H1 (cell line): ENCODE results near the gene TRIM67. TPM values are rescaled to one million over a fixed set of nuclear protein-coding genes. Genes with fewer than 3 reads are reported as not detected.

Experiments
- CTCF ChIA-PET: fragments of 300-600 bp; sonication (Branson Sonifier 250); formaldehyde crosslinking; loops from one replicate; lab custom pipeline; 2021; ENCODE audit not compliant: partially characterized antibody; lab: Charles Lee
- POLR2A ChIA-PET: fragments of 300-600 bp; sonication (Branson Sonifier 250); formaldehyde crosslinking; loops from one replicate; lab custom pipeline; 2021; ENCODE audit warnings: inconsistent platforms; ENCODE audit not compliant: partially characterized antibody; lab: Charles Lee
- DNase-seq, 2 experiments: peaks; one replicate each; pipeline versions ENCODE4 v3.0.0 to v3.0.0-alpha.2; 2010 to 2022; ENCODE audit warnings: low spot score in 2 of 2, low read depth in 1 of 2, mixed read lengths in 1 of 2
- FAIRE-seq: peaks from 2 replicates; lab custom pipeline; 2011; peaks lifted over from hg19 to GRCh38; lab: Jason Lieb, UNC
- H2AFZ ChIP-seq: 2 replicates; pipeline ENCODE4 v1.8.1; 2012; ENCODE audit warnings: low read length, inconsistent platforms
- H2AK5ac ChIP-seq: 2 replicates; pipeline ENCODE4 v1.6.1; 2013; ENCODE audit warnings: low read depth, low read length
- H2BK120ac ChIP-seq: replicated peaks from 2 replicates; pipeline ENCODE3; 2013; ENCODE audit warnings: low read depth, low read length, inconsistent platforms
- H2BK12ac ChIP-seq: 2 replicates; pipeline ENCODE4 v1.6.1; 2013; ENCODE audit warnings: low read depth, low read length
- H2BK15ac ChIP-seq: 2 replicates; pipeline ENCODE4 v1.6.1; 2013; ENCODE audit warnings: low read length
- H2BK20ac ChIP-seq: 2 replicates; pipeline ENCODE4 v1.6.1; 2013; ENCODE audit warnings: low read length
- H2BK5ac ChIP-seq: 2 replicates; pipeline ENCODE4 v1.6.1; 2013; ENCODE audit warnings: low read depth, low read length
- H3K14ac ChIP-seq: 2 replicates; pipeline ENCODE4 v1.6.1; 2013; ENCODE audit warnings: inconsistent platforms; ENCODE audit not compliant: insufficient read length
- H3K18ac ChIP-seq: 2 replicates; pipeline ENCODE4 v1.6.1; 2013; ENCODE audit warnings: low read length; ENCODE audit errors: extremely low read depth
- H3K23ac ChIP-seq: 2 replicates; pipeline ENCODE4 v1.6.1; 2013; ENCODE audit warnings: inconsistent platforms; ENCODE audit not compliant: insufficient read length
- H3K23me2 ChIP-seq: 2 replicates; pipeline ENCODE4 v1.6.1; 2013; ENCODE audit warnings: low read depth, low read length
- H3K27ac ChIP-seq: 2 replicates; pipeline ENCODE4 v1.6.1; 2011; ENCODE audit warnings: low read depth, low read length, inconsistent platforms
- H3K27me3 ChIP-seq, 4 experiments: replicated peaks in 1 of 4; 1 replicate in 1 of 4; 2 replicates in 3 of 4; pipeline versions ENCODE4 v1.6.1 to v1.8.1; 2011 to 2013; ENCODE audit warnings: low read length in 3 of 4, mild to moderate bottlenecking in 3 of 4, inconsistent platforms in 2 of 4, mixed read lengths in 2 of 4, moderate library complexity in 1 of 4; ENCODE audit not compliant: control insufficient read depth in 3 of 4, insufficient read depth in 3 of 4; ENCODE audit errors: extremely low read depth in 1 of 4
- H3K36me3 ChIP-seq, 4 experiments: 2 replicates each; pipeline versions ENCODE4 v1.6.1 to v1.8.1; 2011 to 2013; ENCODE audit warnings: mild to moderate bottlenecking in 4 of 4, low read length in 3 of 4, moderate library complexity in 2 of 4, control low read depth in 1 of 4, inconsistent platforms in 1 of 4; ENCODE audit not compliant: insufficient read depth in 4 of 4, control insufficient read depth in 2 of 4
- H3K4ac ChIP-seq: replicated peaks from 2 replicates; pipeline ENCODE3; 2013; ENCODE audit warnings: low read length, low read depth, mixed read lengths, inconsistent platforms; ENCODE audit not compliant: insufficient read length
- H3K4me1 ChIP-seq, 4 experiments: replicated peaks in 1 of 4; 1 replicate in 1 of 4; 2 replicates in 3 of 4; pipeline versions ENCODE4 v1.6.1 to v1.8.1; 2011 to 2013; ENCODE audit warnings: low read length in 3 of 4, inconsistent platforms in 2 of 4, mixed read lengths in 1 of 4; ENCODE audit not compliant: insufficient read depth in 4 of 4, control insufficient read depth in 3 of 4
- H3K4me2 ChIP-seq, 2 experiments: 2 replicates each; pipeline versions ENCODE4 v1.6.1 to v1.8.1; 2011 to 2013; ENCODE audit warnings: low read depth in 2 of 2, low read length in 2 of 2, control low read depth in 1 of 2, inconsistent platforms in 1 of 2, mild to moderate bottlenecking in 1 of 2; ENCODE audit not compliant: insufficient read depth in 1 of 2
- H3K4me3 ChIP-seq, 4 experiments: fragments of 200-600, 300-600 bp in 1 of 4; sonication (generic), shearing (Covaris generic), sonication (Bioruptor Twin) in 1 of 4; 2 replicates each; pipeline versions ENCODE4 v1.5.1 to v1.8.1; 2011 to 2016; ENCODE audit warnings: low read length in 4 of 4, low read depth in 3 of 4, control low read depth in 2 of 4, inconsistent platforms in 2 of 4, mild to moderate bottlenecking in 2 of 4, mixed read lengths in 1 of 4, moderate library complexity in 1 of 4; ENCODE audit not compliant: insufficient read depth in 2 of 4; ENCODE audit errors: extremely low read depth in 1 of 4
- H3K56ac ChIP-seq: replicated peaks from 2 replicates; pipeline ENCODE3; 2013; ENCODE audit warnings: low read depth, mild to moderate bottlenecking, mixed read lengths, low read length, inconsistent platforms; ENCODE audit not compliant: insufficient read length
- H3K79me1 ChIP-seq: 2 replicates; pipeline ENCODE4 v1.6.1; 2013; ENCODE audit warnings: low read depth, low read length, control low read depth
- H3K79me2 ChIP-seq, 2 experiments: 2 replicates each; pipeline versions ENCODE4 v1.6.1 to v1.8.1; 2012 to 2013; ENCODE audit warnings: low read length in 2 of 2, mild to moderate bottlenecking in 2 of 2, inconsistent platforms in 1 of 2; ENCODE audit not compliant: insufficient read depth in 2 of 2, control insufficient read depth in 1 of 2
- H3K9ac ChIP-seq, 4 experiments: replicated peaks in 1 of 4; 1 replicate in 1 of 4; 2 replicates in 3 of 4; pipeline versions ENCODE4 v1.6.1 to v1.8.1; 2011 to 2013; ENCODE audit warnings: low read depth in 3 of 4, low read length in 3 of 4, control low read depth in 2 of 4, mild to moderate bottlenecking in 2 of 4, moderate library complexity in 2 of 4, inconsistent platforms in 1 of 4; ENCODE audit errors: extremely low read depth in 1 of 4
- H3K9me3 ChIP-seq, 2 experiments: 2 replicates each; pipeline versions ENCODE4 v1.6.1 to v1.8.1; 2012 to 2013; ENCODE audit warnings: mild to moderate bottlenecking in 2 of 2, moderate library complexity in 2 of 2, control low read depth in 1 of 2, inconsistent platforms in 1 of 2, low read depth in 1 of 2, low read length in 1 of 2, mixed read lengths in 1 of 2; ENCODE audit not compliant: insufficient read depth in 2 of 2
- H4K20me1 ChIP-seq, 2 experiments: replicated peaks in 1 of 2; 2 replicates each; pipeline versions ENCODE3 to v1.8.1; 2011 to 2013; ENCODE audit warnings: inconsistent platforms in 2 of 2, low read length in 2 of 2, mild to moderate bottlenecking in 1 of 2; ENCODE audit not compliant: insufficient read depth in 2 of 2, control insufficient read depth in 1 of 2
- H4K5ac ChIP-seq: 2 replicates; pipeline ENCODE4 v1.6.1; 2013; ENCODE audit warnings: low read length, low read depth, mixed read lengths, inconsistent platforms; ENCODE audit not compliant: insufficient read length
- H4K8ac ChIP-seq: 2 replicates; pipeline ENCODE4 v1.8.0; 2013; ENCODE audit warnings: mild to moderate bottlenecking, moderate library complexity, low read length, inconsistent platforms; ENCODE audit not compliant: insufficient read depth; ENCODE audit errors: extremely low read depth
- H4K91ac ChIP-seq: replicated peaks from 2 replicates; pipeline ENCODE3; 2013; ENCODE audit warnings: low read length, mixed read lengths, inconsistent platforms; ENCODE audit not compliant: insufficient read length
- CREB1 ChIP-seq: IDR thresholded peaks from 2 replicates; pipeline ENCODE4 v1.6.1; 2012; ENCODE audit warnings: inconsistent platforms
- JUN ChIP-seq: IDR thresholded peaks from 2 replicates; pipeline ENCODE4 v1.6.1; 2011; ENCODE audit warnings: low read depth, mild to moderate bottlenecking, improper control_type of control experiment, low read length
- KDM5A ChIP-seq: fragments of 200-600 bp; IDR thresholded peaks from 2 replicates; pipeline ENCODE4 v1.7.1; 2012; ENCODE audit warnings: mild to moderate bottlenecking, low read length, inconsistent platforms, mixed read lengths
- RNF2 ChIP-seq: fragments of 200-900, 300-1000 bp; sonication (generic); IDR thresholded peaks from 2 replicates; pipeline ENCODE4 v1.7.1; 2016; ENCODE audit warnings: borderline replicate concordance, low read depth, mild to moderate bottlenecking, antibody characterized with exemption, low read length; ENCODE audit not compliant: poor library complexity, severe bottlenecking; ENCODE audit errors: missing control alignments
- SP1 ChIP-seq: IDR thresholded peaks from 2 replicates; pipeline ENCODE4 v1.6.1; 2011; ENCODE audit warnings: low read depth, low read length
- WGBS, 2 experiments: shearing (Covaris generic) in 1 of 2; methylation state at CpG; one replicate each; pipeline versions ENCODE4 v1.1.6 to v1.1.7; 2013 to 2015; ENCODE audit warnings: low lambda C conversion rate in 2 of 2, mixed read lengths in 2 of 2, inconsistent platforms in 1 of 2, low coverage in 1 of 2, missing lambda C conversion rate in 1 of 2; ENCODE audit not compliant: insufficient replicate concordance in 2 of 2, insufficient coverage in 1 of 2, insufficient read length in 1 of 2; ENCODE audit errors: extremely low coverage in 1 of 2, missing lambda C conversion rate in 1 of 2; 5-methylcytosine and 5-hydroxymethylcytosine counted together
- polyA plus RNA-seq, 7 experiments: library from polyadenylated mRNA; depleted of rRNA in 3 of 7; stranded (reverse) in 5 of 7; unstranded in 2 of 7; fragments of >200 nt in 5 of 7; fragments of 200-250 nt in 2 of 7; gene quantifications; 1 replicate in 5 of 7; 2 replicates in 1 of 7; 4 replicates in 1 of 7; pipeline versions ENCODE4 v1.2.1 to v1.2.3, GENCODE V29; 2011 to 2013; ENCODE audit warnings: missing spikeins in 2 of 7, mixed read lengths in 2 of 7
- total RNA-seq: library from RNA; stranded (reverse); fragmentation: NEBNext Ultra II Directional; extraction: Animal tissue kit (Norgen Biotek cat#: 25700); gene quantifications from 2 replicates; pipeline ENCODE4 v1.2.1, GENCODE V29; 2021

The TRIM67 gene
- total and polyA plus RNA-seq, 2 of the 8 experiments (the other 6 are each of a cell fraction or from before 2014, with no cell fraction given): under 0.01 TPM; not detected in 1

GRCh38 chr1:231125972-231126580 lies 35.8 kb upstream of the TRIM67 start:
- Histone ChIP-seq H2AFZ (no peak overlapping the region), H2AK5ac (no peak overlapping the region), H3K27me3 (no peaks in the 10 kb centered on the region; a peak in 1 of 7 replicates), H3K36me3 (no peaks in the 10 kb centered on the region), H3K4me2 (no peak overlapping the region), H3K27ac (no peak overlapping the region), H3K4ac (no peak overlapping the region), H3K14ac (no peak overlapping the region), H2BK5ac (no peak overlapping the region), H4K5ac (no peak overlapping the region), H3K23ac (no peak overlapping the region), H3K79me2 (no peaks in the 10 kb centered on the region), H2BK120ac (no peak overlapping the region), H3K23me2 (no peaks in the 10 kb centered on the region), H3K4me3 (no peak overlapping the region), H2BK12ac (no peak overlapping the region), H3K56ac (no peak overlapping the region), H3K18ac (no peak overlapping the region), H4K8ac (no peak overlapping the region), H2BK20ac (no peak overlapping the region), H3K9me3 (peaks cover 0 to 3% of the 10 kb centered on the region in 2 experiments; a peak in 1 of 4 replicates), H2BK15ac (no peak overlapping the region), H3K4me1 (no peaks in the 10 kb centered on the region), H4K91ac (no peak overlapping the region), H3K79me1 (no peaks in the 10 kb centered on the region), H3K9ac (no peak overlapping the region), H4K20me1 (no peaks in the 10 kb centered on the region)
- POLR2A ChIA-PET: no interaction called here
- no peak for FAIRE-seq
- 70% methylated on average over 9 of the region's 9 CpGs; no CpG with 5 or more reads in 1 of the 2 experiments for WGBS, 2 experiments
- DNase-seq: no peak
- CTCF ChIA-PET: interaction anchor here (2.4 kb wide), 1 partner anchor 16 kb away, joined by 7 read pairs; no protein-coding TSS in a partner anchor
- TF ChIP-seq CREB1 (no peak), JUN (no peak), KDM5A (no peak), SP1 (no peak), RNF2 (no peak)
